GM18517 (cell line): Measurements from ENCODE around the gene DLG2.
"Not testable (repeated sequence)": the region's sequence is repeated elsewhere in the genome, so short reads cannot be mapped to it uniquely, and the experiment has no call there.

Source experiments
- ATAC-seq: cut with Tn5 transposase; IDR thresholded peaks from one replicate; pipeline ENCODE4 v1.9.1; 2021; ENCODE audit warnings: mild to moderate bottlenecking, moderate library complexity; ENCODE audit not compliant: unreplicated experiment

DLG2 gene

DNA sequence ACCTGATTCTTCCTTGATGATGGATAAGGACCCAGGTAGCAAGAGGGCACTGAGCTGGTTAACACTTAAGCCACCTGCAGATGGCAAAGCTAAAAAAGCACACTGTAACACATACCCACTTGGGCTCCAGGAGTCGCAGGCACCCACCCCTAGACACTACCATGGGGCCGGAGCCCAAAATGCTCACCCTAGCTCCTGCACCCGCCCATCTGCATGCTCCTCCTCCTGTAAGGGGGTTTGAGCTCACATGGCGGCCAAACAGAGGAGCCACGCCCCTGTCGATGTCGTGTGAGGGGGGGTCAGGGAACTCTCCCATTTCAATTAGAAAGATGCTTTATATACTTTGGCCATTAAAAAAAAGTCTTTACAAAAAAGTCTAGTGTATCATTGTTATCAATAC, 370.7 kb downstream of the DLG2 start:
- ATAC-seq, result no peak

DNA sequence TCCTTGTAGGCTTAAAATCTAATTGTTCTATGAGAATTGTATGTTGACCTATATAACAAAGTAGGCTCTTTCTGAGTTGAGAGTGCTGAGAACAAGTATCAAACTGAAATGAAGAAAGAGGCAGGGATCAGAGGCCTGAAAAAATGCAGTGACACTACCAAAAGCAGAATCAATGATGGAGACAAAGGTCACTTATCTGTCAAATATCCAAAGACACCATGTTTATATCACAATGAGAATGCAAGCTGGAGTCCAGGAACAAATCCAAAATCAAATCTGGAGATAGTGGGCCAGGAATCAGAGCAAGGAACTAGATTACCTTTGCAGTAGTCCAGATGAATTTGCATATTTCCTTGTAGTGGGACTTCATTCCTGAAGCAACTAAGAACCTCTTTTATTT, 377.7 kb downstream of the DLG2 start:
- no peak for ATAC-seq

DNA sequence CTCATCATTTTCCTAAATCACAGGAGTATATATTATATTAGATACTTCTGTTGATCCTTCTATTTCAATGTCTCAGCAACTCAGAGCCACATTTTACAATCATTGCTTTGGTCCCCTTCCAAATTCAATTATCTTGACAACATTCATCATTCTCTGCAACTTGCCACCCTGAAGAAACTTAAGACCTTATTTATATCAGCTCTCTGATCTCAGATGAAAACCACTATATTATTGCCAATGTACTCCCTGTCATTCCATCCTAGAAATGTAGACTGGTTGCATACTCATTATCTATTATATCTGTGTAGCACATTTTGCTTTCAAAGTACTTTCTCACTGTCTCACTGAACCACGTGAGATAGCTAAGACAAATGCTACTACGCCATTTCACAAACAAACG, 379.3 kb downstream of the DLG2 start:
- no peak for ATAC-seq

DNA sequence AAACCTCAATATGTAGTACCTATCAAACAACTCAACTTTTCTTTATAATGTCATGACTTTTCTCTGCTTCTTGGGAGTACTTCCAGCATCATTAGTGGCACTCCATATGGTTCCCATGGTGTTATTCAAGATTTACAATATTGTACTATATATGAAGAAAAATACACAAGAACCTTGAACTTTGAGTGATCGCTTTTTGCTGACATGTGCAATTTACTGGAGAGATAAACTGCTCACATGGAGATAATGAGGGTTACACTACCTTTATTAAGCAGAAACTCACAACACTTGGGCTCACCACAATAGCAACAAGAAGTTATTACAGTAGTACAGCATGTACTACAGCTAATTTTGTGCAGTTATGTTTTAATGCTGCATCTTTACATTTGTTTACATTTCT, 388.2 kb downstream of the DLG2 start:
- no peak for ATAC-seq

DNA sequence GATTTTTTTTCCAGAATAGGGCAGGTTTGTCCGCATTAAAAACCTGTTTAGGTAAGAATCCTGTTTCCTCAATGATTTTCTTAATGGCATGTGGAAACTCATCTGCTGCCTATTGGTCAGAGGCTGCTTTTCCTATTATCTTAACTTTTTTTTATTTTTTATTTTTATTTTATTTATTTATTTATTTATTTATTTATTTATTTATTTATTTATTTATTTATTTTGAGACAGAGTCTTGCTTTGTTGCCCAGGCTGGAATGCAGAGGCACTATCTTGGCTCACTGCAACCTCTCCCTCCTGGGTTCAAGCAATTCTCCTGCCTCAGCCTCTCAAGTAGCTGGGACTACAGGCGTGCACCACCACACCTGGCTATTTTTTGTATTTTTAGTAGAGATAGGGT, 389.1 kb downstream of the DLG2 start:
- ATAC-seq, result not testable (repeated sequence)

DNA sequence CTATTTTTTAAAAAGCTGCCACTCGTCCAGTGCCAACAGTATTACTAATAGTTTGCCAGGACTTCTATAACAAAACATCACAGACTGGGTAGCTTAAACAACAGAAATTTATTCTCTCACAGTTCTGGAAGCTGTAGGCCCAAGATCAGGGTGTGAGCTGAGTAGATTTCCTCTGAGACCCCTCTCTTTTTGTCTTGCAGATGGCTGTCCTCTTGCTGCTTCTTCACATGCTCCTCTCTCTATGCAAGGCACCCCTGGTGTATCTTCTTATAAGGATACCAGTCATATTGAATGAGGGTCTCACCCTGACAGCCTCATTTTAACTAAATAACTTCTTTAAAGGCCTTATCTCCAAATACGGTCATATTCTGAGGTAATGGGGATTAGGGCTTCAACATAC, 390.9 kb downstream of the DLG2 start:
- no peak for ATAC-seq

DNA sequence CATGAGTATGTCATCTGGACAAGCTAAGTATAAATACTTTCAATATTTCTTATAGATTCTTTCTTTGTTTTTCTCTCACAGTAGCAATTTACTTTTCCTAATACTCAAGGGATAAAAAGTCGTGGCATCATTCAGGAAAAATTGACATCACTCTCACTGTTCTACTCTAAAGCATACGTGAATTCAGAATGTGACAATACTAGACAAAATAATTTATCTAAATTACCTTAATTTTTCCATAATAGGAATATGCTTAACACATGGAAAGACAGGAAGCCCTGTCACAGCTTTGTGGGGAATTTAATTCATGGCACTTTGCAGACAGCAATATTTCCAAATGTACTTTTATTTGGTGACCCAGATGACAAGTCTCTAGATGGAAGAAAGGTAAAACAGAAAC, 394.6 kb downstream of the DLG2 start:
- ATAC-seq, result no peak

DNA sequence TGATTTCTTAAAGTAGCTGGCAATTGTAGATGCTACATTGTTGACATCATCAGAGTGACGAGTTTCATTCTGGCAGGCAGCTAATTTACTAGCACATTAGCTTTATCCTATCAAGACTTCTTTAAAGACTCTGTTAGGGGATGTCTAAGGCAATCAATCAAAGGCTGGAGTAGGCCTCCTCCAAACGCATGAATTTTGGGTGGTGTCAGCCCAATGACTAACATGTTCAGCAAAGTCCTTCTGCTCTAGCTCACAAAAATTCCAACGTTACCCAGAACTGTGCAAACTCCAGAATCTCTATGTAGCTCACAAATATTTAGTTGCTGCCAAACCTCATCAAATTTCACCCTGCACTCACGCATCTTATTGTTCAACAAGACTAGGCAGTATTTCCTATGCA, 395.6 kb downstream of the DLG2 start:
- no peak for ATAC-seq

DNA sequence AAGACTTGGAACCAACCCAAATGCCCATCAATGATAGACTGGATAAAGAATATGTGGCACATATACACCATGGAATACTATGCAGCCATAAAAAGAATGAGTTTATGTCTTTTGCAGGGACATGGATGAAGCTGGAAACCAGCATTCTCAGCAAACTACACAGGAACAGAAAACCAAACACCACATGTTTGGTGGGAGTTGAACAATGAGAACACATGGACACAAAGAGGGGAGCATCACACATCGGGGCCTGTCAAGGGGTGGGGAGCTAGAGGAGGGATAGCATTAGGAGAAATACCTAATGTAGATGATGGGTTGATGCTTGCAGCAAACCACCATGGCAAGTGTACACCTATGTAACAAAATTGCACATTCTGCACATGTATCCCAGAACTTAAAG, 397.4 kb downstream of the DLG2 start:
- not testable (repeated sequence) for ATAC-seq

DNA sequence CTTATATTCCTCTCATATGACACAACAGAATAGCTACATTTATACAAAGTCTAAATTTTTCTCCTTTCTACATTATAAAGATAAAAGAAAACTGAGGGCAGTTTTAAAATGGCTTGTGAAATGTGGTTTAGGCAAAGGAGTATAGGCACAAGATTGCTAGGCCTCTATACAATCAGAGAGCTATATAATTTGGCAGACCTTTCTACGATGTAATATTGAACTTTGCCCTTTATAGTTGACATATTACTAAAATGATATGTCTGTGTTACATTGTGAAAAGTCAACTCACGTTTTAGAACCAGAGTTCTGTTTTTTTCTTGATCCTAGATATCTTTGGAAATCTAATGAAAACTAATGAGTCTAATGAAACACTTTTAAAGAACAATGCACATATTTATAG, 430.2 kb downstream of the DLG2 start:
- ATAC-seq, result no peak

DNA sequence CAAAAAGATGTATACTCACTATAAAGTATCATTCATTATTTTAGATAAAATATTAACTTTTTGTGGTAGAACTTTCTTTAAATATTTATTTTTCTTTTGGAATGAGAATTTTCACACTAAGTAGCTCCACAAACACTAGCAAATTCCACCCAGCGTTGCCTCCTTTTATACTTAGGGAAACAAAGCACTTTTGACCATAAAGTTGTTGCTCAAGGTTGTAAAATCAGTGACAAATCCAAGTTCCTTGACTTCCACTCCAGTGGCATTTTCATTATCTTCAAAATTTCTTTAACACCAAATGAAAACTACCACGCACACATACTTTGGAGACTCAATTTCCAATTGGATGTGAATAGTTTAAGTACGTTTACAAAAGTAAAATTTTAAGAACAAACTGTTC, 431.2 kb downstream of the DLG2 start:
- no peak for ATAC-seq

DNA sequence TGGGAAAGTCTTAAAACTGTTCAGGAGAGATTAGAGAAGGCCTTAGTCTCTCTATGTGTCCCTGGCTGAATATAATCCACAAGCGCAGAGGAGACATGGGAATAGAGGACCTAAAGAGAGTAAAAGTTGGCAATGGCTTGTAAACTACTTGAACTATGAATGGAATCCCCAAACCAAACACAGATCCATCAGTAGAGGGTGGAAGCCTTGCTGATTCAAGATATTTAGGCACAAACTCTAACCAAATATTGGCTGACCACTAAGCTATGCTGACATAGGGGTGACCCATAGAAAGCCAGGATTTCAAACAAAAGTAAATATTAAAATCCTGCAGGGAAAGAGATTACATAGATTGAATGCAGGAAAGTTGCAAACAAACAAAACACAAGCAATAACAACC, 439.2 kb downstream of the DLG2 start:
- ATAC-seq, result no peak

DNA sequence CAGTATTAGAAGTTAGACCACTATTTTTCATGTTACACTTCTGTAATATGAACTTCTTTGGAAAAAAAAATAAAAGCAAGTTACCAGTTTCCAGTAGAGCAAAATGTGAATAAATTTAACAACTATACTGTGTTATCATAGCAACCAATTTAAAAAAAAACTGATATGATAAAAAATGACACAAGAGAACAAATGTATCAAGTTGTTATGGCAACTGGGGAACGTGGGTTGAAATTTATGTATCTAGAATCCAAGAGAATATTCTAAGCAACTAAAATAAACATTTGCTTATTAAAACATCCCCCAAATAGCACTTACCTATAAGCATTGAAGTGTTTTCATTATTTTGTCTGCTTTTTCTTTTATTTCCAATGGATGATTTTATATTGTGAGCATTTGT, 442.4 kb downstream of the DLG2 start:
- no peak for ATAC-seq

DNA sequence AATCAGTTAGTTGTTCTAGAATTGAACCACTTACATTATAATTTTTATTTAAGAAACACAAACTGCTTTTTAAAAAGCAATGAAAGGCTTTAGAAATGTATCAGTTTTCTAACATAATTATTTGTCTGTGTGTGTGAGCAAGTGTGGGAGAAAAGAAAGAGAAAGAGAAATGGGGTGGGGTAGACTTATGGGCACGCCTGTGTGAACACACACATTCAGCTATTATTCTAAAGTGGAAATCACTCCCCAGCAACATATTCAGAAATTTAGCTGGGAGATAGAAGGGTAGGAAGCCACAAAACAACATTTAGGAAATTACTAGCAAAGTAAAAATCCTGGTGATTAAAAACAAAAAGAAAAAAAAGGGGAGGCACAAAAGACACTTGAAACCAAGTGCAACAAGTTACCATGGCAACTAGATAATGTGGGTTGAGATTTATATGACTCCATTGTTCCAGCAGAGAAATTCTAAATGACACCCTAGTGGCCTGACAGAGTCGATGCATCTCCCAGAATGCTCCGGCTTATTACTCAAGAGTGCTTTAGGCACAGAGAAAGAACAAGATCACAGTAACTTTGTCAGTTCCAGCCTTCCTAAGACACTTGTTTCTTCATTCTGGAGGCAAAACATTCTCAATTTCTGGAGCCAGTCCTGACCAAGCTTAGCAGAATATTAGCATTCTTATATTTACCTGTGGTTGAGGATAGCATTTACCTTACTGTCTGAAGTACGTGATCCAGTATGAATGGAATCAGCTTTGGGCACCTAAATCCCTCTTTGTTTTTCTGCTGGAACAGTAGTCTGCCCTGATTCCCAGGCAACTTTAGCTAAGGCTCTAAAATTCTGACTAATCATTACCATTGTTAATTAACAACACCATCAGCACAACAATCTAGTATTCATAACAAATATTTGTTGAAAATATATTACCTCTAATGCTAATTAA, 444.4 kb downstream of the DLG2 start:
- peak; percentile 90 for ATAC-seq

DNA sequence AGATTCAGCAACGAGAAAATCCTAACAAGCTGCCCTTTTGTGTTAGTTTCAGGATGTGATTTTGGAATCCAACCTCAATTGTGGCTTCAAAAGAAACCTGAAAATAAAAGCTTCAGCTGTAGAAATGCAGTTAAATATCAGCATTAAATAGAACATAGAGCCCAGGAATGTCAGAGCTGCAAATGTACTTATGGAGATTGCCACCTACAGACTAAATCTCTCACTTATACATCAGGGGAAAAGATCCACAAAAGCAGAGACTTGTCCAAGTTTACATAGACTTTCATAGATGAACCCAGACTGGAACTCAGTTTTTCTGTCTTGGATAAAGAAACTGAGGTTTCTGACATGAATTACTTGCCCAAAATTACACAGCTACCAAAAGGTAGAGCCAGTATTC, 446.6 kb downstream of the DLG2 start:
- ATAC-seq, result no peak

DNA sequence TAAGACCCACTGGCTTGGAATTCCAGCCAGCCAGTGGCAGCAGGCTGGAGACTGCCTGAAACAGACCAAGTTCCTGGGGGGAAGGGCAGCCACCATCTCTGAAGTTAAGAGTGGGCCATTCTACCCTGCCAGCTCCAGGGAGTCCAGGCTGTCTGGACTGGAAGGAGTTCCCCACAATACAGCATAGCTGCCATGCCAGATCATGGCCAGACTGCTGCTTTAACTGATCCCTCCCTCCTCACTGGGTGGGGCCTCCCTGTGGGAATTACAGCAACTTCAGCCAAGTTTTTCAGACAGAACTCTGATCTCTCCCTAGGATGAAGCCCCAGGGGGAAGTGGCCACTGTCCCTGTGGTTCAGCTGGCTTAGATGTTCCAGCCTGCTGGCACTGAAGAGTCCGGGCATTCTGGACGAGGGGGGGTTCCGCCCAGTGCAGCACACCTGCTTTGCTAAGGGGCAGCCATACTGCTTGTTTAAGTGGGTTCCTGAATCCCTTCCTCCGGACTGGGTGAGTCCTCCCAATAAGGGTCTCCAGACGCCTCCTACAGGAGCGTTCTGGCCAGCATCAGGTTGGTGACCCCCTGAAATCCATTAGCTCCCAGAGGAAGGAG, 455.4 kb downstream of the DLG2 start:
- no peak for ATAC-seq

DNA sequence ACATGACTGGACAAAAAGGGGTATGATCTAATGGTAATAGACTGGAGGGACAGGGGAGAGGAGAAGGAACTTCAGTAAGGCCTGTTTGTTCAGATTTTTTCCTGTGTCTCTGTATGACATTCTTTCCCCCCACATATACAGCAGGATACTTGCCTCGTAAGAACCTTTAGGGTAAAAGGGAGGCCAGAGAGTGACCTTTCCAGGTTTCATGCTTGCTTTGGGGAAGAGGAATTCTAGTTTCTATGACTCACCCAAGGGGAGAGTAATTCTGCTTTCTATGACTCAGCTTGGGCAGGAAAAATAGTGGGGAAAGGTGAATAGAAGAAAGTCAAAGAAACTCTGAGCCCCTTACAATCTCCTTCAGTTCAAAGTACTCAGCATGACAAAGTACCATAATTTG, 457.0 kb downstream of the DLG2 start:
- no peak for ATAC-seq

DNA sequence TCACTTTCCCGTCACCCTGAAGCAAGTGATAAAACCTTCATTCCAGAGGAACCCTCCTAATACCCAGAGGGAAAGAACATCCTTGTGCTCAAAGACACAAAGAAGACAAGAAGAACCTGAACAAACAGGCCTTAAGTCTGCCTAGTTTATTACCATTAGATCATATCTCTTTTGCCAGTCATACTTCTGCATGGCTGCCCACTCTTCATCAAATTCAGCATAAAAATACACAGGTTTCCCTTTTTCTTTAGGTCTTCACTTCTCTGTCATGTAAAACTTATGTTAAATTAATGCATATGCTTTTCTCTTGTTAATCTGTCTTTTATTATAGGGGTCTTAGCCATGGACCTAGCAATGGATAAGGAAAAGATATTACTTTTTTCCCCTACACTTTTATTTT, 459.7 kb downstream of the DLG2 start:
- no peak for ATAC-seq

DNA sequence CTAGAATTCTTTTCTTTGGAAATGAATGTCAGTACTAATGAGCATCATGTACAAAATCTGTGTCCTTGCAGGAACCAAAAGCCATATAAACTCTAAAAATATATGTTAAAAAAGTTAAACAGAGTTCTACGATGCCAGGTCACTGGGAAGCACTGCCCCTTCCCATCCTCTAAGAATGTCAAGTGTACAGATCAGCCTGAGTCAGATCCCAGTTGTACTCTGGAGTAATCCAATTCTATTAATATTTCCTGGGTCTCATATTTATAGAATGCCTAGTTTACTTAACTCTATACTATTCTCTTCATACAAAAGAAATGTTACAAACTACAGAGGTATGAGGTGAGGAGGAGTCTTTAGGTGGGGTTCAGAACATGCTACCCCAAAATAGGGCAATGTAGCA, 460.1 kb downstream of the DLG2 start:
- ATAC-seq, result no peak

DNA sequence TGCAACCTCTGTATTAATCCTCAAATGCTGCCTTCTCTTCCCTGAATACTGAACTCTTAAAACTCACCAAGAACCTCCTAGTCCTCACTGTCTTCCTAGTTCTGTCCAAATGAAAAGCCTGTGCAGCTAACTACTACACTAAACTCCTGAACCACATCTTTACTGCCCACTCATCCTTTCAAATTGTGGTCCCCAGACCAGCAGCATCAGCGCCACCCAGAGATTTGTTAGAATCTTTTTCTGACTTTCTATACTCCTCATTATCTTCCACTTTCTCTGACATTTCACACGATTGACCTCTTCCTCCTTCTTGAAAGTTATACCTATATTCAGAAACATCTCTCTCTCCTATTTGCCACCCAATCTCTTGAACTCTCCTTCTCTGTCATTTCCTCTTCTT, 461.3 kb downstream of the DLG2 start:
- no peak for ATAC-seq

DNA sequence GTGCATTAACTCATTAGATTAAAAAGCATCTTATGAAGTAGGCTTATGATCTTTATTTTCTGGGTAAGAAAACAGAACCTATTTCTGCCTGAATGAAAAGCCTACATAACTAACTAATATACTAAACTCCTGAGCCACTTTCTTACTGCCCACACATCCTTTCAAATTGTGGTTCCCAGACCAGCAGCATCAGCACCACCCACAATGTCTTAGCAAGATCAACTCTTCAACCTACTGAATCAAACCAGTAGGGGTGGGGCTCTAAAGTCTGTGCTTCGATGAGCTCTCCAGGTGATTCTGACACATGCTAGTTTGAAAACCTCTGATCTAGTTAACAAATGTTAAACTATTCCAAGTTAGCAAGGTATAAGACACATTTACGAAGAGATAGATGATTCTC, 462.4 kb downstream of the DLG2 start:
- no peak for ATAC-seq

DNA sequence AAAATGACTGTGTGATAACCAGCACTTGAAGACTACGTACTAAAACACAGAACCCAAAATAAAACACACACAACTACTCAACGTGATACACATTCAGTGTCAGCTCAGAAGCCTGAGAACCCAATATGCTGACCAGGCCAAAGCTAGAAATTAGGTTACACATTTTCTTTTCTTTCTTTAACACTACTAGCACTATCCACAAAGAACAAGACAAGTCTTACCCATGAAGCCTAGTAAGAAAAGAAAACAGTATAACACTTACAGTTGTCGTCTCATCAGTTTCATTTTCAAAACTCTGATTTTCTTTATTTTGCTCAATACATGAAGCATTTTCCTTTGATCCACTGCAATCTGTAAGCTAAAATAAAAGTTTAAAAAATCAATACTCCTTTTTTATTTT, 472.9 kb downstream of the DLG2 start:
- no peak for ATAC-seq

DNA sequence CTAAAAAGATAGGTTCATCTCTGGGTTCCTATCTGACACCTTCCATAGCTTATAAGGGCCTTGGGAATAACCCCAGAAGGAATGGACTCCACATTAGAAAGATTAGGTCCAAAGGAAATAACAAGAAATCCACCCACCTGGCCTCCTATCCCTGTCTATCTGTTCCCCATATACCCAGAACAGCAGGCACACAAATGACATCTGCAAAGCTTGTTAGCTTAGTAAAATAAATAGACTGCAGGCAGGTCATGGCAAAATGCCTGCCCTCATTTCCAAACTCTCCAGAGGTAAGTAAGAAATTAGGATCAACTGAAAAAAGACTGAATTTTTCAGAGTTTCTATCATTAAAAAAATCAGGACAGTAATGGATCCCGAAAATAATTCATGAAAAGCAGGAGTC, 489.5 kb downstream of the DLG2 start:
- ATAC-seq, result no peak
